Type B pancreatic cell (in vitro differentiated cells): ENCODE measurements around the gene SPATA13. TPM values are rescaled to one million over a fixed set of nuclear protein-coding genes. Genes with fewer than 3 reads are reported as not detected.

Experiments
- DNase-seq: peaks from one replicate; pipeline ENCODE4 v3.0.0; 2021; ENCODE audit warnings: mixed read lengths; ENCODE audit not compliant: unreplicated experiment; ENCODE audit errors: extremely low spot score
- H3K27ac Mint-ChIP-seq: 2 replicates; pipeline ENCODE4 v1.8.0; 2021; ENCODE audit warnings: mild to moderate bottlenecking, mixed read lengths
- H3K27me3 Mint-ChIP-seq: 2 replicates; pipeline ENCODE4 v1.8.0; 2021; ENCODE audit warnings: mixed read lengths
- H3K36me3 Mint-ChIP-seq: 2 replicates; pipeline ENCODE4 v1.8.0; 2021; ENCODE audit warnings: mixed read lengths
- H3K4me1 Mint-ChIP-seq: one replicate; pipeline ENCODE4 v1.8.0; 2021; ENCODE audit warnings: mixed read lengths; ENCODE audit not compliant: unreplicated experiment
- H3K4me3 Mint-ChIP-seq: 2 replicates; pipeline ENCODE4 v1.8.0; 2021; ENCODE audit warnings: mild to moderate bottlenecking, mixed read lengths
- H3K9me3 Mint-ChIP-seq: 2 replicates; pipeline ENCODE4 v1.8.0; 2021; ENCODE audit warnings: mixed read lengths
- CTCF ChIP-seq: fragments of 200-600 bp; sonication (generic); conservative IDR thresholded peaks from 2 replicates; pipeline ENCODE4 v1.5.0; 2021; ENCODE audit warnings: antibody characterized with exemption, mild to moderate bottlenecking
- total RNA-seq: library from RNA; stranded (reverse); gene quantifications from 2 replicates; pipeline ENCODE4 v1.2.1, GENCODE V29; 2021; ENCODE audit warnings: low replicate concordance

The SPATA13 gene
- total RNA-seq, 1 donor from 2014 or later = 22.0 TPM

- H3K4me1 Mint-ChIP-seq = peaks cover 17% of the 10 kb centered on the region
- TF ChIP-seq CTCF = no peak
- H3K27me3 Mint-ChIP-seq = no peaks in the 10 kb centered on the region
- H3K9me3 Mint-ChIP-seq = no peaks in the 10 kb centered on the region
- no peaks in the 10 kb centered on the region for H3K36me3 Mint-ChIP-seq
- H3K27ac Mint-ChIP-seq = no peak overlapping the region
- no peak for DNase-seq
- no peak overlapping the region for H3K4me3 Mint-ChIP-seq
These were observed 72.9 kb downstream of the SPATA13 start for GRCh38 chr13:24233351-24233901.

DNA sequence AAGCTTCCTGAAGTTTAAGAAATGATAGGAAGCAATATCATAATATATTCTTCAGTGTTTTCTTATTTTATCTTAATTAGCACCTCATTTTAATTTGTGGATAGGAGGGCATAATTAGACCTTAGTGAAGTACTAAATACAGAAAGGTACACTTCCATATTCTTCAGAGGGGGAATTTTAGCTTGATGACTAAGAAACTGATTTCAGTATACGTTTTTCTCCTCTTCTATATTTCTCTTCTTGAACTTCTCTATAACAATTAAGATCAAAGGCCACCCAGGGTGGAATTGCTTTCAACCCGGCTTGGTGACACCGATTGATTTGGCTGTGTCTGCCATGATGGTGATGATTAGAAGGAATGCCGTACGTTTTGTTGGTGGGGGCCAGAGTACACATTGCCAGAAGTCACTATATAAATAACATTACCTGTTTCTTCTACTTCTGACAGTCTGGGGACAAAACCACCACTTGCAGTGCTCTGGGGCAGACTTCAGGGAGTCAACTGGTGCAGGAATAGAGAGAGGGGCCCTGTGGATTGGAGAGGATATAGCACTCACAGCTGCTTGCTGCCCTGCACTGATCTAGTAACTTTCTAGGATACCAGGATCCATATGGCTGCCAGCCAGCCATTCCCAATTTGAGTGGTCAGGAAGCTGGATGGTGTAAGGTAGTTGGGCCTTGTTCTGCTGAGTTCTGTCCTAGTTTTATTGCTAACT is 73.8 kb downstream of the SPATA13 start:
- no peaks in the 10 kb centered on the region for H3K27me3 Mint-ChIP-seq
- no peak overlapping the region for H3K27ac Mint-ChIP-seq
- no peaks in the 10 kb centered on the region for H3K36me3 Mint-ChIP-seq
- peaks cover 17% of the 10 kb centered on the region for H3K4me1 Mint-ChIP-seq
- TF ChIP-seq CTCF = no peak
- no peak for DNase-seq
- no peak overlapping the region for H3K4me3 Mint-ChIP-seq
- no peaks in the 10 kb centered on the region for H3K9me3 Mint-ChIP-seq

GRCh38 chr13:24237356-24237755 is 76.8 kb downstream of the SPATA13 start:
- H3K4me3 Mint-ChIP-seq = no peak overlapping the region
- no peaks in the 10 kb centered on the region for H3K27me3 Mint-ChIP-seq
- H3K4me1 Mint-ChIP-seq = peaks cover 17% of the 10 kb centered on the region
- no peak for DNase-seq
- TF ChIP-seq CTCF = no peak
- no peak overlapping the region for H3K27ac Mint-ChIP-seq
- H3K9me3 Mint-ChIP-seq = no peaks in the 10 kb centered on the region
- H3K36me3 Mint-ChIP-seq = no peaks in the 10 kb centered on the region

DNA sequence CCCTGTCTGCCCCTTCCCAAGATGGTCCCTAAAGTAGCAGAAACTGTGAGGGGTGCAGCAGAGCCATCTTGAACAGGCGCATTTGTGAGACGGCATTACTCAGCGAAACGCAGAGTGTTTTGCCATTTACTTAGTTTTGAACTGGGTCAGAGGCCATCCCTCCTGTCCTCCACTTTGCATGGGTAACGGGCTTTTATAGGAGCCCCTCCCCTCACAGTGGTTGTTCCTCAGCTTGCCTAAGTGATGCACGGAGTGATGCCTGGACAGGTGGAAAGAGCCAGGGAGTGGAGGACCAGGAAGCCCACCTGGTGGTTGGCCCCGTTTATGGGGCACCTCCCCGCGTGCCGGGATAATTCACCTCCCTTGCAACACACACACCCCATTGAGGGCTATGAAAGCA is 80.8 kb downstream of the SPATA13 start:
- H3K36me3 Mint-ChIP-seq = no peaks in the 10 kb centered on the region
- no peak overlapping the region for H3K27ac Mint-ChIP-seq
- no peaks in the 10 kb centered on the region for H3K27me3 Mint-ChIP-seq
- no peaks in the 10 kb centered on the region for H3K9me3 Mint-ChIP-seq
- no peak for TF ChIP-seq CTCF
- peaks cover 9% of the 10 kb centered on the region for H3K4me1 Mint-ChIP-seq
- no peak overlapping the region for H3K4me3 Mint-ChIP-seq
- no peak for DNase-seq

DNA sequence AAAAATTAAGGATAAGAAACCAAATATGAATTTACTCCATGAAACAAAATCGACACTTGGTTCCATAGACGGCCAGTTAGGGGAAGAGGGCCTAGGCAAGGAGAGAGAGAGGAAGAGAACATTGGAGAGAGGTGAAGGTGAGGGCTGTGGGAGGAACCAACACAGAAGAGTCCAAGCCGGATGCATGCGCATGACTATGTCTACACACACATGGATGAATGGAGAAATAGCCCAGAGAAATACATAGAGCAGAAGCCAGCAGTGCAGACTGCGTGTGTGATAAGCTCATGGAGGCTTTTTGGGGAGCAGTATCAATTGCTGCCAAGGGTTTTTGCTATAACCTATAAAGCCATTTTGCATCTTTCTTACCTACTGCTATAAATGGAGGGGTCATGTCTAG is 81.6 kb downstream of the SPATA13 start:
- Mint-ChIP-seq H3K36me3 (no peaks in the 10 kb centered on the region), H3K27ac (no peak overlapping the region), H3K9me3 (no peaks in the 10 kb centered on the region), H3K4me1 (peaks cover 14% of the 10 kb centered on the region), H3K4me3 (no peak overlapping the region), H3K27me3 (no peaks in the 10 kb centered on the region)
- no peak for DNase-seq
- TF ChIP-seq CTCF = no peak
